Right hindlimb (tissue), 1 donor: ENCODE measurements around the gene AP3B1.
"Not testable (repeated sequence)": the region's sequence is repeated elsewhere in the genome, so short reads cannot be mapped to it uniquely, and the experiment has no call there.

Experiments
- DNase-seq: peaks from one replicate; pipeline ENCODE4 v3.0.0-alpha.2; 2018

AP3B1 gene

DNA sequence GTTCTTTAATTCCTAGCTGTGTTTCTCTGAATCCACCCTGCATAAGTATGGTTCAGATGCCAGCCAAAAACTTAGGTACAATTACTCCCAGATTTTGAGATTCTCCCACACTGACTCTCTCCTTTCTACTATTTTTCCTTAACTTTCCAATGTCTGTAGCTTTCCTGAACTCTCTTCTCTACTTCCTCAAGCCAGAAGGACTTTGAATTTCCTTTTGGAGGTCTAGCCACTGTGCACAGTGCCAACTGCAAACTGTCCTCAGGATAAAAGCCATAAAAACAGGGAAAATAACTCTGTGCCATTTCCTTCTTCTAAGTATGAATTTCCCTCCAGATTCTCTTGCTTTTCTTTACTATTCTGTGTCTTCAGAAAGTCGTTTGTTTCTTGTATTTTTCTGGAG, 157.2 kb downstream of the AP3B1 start:
- no peak for DNase-seq

DNA sequence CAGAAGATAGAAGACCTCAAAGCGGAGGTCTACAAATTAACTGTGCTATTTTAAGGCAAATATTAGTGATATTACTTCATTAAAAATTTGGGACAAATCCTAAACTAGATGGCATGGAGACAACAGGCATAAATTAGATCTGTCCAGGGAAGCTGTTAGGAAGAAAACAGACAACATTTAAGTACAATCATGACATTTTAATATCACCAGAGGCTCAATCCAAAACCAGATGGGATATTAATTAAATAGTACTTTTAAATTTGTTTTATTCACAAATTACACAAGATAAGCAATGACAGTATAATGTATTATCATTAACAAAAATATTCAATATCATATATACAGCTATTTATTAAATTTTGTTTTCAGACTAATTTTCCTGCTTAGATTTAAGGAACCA, 161.1 kb downstream of the AP3B1 start:
- no peak for DNase-seq

DNA sequence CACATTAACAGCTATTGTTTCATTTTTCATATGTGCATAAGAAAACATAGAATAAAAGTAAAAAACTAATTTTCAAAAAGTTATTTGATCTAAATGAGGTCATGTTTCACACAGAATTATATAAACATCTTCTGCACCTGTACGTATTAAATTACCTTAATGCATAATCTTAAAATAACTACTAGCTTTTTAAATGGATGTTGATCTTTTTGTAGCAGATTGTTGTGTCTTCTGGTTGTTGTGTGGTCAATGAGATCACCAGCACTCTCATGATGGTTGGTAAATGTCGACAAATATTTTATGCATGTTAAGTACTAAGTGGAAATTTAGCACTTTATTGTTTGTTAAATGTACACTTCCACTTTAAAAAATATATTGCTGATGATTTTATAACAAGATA, 162.0 kb downstream of the AP3B1 start:
- DNase-seq: no peak

DNA sequence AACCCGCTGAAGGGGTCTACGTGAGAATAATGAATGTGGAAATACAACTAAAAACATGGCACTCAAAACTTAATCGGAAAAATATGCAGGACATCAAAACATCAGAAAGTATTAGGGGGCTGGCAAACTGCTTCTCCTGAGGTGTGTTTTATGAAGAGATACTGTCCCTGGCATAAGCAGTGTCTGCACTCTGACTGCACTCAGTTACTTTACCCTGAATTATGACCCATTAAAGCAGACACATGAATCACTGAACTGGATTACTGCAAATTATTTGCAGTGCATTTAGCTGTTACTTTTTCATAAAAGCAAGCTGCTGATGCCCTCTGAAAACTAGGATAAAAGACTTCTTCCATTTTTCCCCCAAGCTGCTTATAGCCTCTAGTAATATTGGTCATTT, 164.9 kb downstream of the AP3B1 start:
- DNase-seq: no peak

DNA sequence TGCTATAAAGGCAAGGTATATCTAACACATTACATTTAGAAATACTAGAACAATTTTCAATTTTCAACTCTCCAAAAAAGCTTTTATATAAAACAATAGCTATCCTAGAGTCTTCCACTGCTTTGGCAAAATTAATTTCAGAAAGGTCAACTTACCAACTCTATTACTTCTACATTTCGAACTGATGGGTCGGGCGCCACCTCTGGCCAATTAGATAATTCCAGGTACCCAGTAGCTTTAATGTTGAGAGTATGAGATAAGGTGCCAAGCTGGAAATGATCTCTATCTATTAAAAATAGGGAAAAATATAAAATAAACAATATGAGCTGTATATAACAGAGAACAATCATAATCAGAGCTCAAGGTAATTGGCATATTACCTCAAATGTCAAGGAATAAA, 166.6 kb downstream of the AP3B1 start:
- DNase-seq: no peak

DNA sequence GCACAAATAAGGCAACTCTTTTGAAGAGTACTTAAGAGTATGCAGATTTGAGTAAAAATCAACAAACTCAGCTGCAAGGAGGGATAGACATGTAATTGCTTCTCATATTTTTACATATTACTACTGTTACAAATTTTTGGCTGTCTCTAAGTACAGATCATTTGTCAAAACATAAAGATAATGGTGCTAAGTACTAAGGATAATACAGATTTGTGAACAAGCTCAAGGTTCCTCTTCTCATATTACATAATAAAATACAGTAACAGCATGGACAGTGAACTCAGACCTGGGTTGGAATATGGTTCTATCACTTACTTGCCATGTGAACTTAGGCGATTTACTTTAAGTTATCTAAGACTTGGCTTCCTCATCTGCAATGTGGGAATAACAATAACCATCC, 168.0 kb downstream of the AP3B1 start:
- DNase-seq: no peak

DNA sequence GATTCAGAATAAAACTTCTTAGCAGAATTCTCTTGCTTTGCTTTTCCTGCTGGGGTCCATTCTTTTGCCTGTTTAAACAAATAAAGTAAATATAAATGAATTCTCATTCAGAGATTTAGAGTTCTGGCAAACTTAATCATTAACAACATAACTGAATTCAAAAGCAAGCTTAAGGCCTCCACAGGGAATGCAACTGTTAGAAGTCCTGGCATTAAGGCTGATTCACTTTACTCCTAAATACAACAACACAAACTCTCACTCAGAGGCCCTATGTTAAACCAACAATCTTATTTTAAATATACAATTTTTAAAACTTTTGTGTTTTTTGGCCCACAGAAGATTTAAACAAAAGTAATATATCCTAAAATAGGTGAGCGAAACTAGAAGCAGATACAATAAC, 178.3 kb downstream of the AP3B1 start:
- DNase-seq: no peak

DNA sequence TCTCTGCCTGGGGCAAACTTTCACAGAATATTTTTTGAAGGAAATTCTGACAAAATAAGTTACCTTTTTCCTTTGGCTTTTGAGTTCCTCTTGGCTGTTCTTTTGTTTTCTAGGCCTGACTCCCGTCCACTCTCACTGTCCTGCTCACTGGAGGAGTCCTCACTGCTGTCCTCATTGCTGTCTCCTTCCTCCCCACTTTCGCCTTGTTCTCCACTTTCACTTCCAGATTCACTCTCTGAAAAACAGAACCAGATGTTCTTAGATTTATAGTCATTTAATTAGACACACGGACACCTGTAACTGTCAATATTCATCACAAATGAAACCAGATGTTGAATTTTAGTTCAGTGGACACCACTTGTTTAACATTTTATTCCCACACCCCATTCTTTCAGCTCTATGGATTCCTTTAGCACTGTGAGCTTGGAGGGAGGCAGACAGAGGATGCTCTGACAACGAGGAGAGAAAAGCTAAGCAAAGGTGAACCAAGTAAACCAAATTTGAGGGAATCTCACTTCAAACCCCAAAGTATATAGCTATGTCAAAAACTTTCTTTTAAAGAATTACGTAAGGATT, 180.7 kb downstream of the AP3B1 start:
- no peak for DNase-seq

DNA sequence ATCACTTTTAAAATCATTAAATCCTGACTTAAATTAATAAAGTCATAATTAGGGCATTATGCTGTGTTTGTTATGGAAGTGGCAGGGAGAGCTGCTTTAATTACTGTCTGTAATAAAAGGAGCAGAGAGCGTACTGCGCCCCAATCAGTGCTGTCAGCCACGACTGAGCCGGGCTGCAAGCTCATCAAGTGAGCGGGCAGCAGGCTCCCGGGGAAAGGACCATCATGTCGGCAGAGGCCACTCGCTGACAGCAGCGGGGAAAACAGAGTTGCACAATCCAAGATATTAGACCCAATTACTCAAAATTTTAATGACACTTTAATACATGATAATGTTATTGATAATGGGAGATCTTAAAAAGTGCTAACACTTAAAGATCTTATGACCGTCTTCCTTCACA, 181.6 kb downstream of the AP3B1 start:
- no peak for DNase-seq

DNA sequence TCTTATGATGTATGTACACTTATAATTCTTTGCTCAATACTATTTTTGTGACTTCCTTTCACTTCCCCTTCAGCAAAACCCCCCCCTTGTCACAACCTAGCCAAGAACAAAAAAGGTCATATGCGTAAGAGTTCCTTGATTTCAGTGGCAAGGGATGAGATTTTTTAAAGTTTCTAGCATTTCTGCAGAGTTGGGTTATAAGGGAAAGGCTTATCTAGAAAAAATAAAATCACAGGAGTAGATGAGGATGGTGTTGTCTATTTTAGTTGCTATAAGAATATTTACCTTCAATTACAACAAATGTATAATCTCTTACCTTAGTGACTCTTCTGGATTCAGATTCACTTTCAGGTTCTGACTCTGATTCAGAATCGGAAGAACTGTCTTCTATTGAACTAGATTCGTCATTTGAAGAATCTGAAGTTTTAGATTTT, 184.6 kb downstream of the AP3B1 start:
- DNase-seq: no peak

DNA sequence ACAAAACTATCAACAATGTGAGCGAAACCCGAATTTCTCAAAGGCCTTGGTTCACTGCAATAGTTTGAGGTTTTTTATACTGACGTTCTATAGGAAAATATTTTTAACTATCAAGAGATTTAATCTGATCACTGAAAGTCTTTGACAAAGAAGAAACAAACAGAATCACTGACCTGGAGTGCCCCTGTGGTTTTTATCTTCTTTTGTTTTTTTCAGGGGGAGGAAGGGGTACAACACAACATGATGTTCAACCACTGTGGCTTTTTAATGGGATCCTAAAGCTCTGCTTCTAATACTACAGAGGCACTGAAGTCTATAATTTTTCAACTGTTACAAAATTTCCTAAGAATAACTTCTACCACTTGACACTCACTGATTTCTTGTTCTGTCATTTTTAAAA, 185.9 kb downstream of the AP3B1 start:
- no peak for DNase-seq

DNA sequence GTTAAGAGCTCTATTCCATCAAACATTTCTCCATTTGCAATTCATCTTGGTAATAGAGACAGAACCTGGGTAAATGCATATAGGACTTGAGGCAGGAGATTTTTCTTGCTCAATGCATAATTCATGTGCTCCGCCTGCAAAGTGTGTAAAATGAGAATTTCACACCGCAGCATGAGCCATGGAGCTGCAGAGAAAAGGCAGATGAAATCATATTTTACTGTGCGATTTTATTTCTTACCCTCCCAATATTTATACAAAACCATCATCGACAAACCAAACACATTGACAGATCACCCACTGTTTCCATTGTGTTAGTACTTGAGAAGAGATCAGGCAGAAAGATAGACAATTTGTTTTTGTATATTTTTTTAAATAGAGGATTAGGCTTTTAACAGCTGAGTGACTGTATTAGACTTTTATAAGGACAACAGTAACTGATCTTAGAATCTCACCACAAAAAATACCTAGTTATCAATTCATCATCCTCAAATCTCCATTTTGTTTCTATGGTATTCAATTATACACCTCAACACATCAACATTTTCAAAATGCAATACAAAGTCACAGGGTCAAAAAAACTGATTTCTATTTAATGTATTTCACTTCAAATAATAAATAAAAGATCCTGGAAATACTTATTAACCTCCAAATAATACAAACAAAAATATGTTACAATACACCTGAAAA, 191.1 kb downstream of the AP3B1 start:
- DNase-seq: no peak

DNA sequence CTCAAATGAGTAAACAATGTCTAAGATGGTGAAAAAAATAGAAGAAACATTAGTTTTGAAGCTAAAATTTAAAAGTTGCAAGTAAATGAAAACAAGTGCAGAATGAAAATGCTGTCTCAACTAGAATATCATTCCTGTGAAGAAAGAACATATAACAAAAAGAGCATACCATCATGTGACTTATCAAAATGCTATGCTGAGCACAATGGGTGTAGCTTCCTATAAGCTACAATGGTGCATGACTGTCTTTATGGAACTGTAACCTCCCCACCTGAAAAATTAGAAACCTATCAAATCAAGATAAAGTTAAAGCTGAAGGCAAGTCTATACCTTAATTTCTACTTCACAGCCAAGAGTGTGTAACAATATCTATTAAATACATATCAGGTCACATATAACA, 192.0 kb downstream of the AP3B1 start:
- no peak for DNase-seq

DNA sequence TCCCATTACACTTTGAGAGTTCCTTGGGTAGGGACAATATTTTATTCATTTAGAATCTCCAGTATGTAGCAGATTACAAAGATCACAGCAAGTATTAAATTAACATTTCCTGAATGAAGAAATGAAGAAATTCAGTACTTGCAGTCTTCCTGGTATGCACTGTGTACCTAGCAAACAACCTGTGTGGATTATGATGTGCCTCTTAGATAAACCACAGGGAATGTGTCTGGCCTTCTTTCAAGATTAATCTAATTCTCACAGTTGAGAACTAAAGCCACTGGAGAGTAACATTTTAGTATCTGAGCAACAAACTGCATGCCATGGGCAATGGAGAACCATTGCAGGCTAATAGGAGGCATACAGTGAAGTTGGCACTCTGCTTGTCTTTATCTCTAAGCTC, 199.4 kb downstream of the AP3B1 start:
- no peak for DNase-seq

DNA sequence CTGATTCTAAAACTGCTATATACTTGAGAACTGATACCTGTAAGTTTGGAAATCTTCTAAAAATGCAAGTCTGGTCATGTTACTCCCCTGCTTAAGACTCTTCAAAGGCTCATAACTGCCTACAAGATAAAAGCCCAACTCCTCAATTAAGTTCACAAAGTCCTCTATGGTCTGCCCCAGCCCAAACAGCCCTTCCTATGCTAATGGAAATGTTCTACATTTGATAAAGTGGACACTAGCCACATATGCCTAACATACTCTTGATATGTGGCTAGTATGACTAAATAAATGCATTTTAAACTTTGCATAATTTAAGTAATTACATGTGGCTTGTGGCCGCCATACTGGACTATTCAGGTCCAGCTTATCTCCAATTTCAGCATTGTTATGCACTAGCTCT, 204.5 kb downstream of the AP3B1 start:
- DNase-seq: no peak

DNA sequence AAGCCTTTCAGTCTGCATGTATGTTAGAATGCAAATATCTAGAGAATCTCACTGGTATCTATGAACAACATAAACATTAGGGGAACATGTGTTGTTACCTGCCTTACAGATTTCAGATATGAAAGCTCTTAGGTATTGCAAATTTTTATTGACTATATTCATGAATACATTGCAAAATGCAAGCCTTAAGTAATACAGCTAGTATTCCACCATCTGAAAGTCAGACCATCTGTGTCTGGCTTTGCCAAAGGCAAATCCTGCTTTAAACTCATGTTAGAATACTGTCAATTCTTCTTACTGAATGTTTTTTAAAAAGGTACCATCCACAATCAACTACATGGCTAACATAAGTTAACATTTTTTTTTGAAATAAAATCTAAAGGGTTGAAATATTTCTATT, 215.6 kb downstream of the AP3B1 start:
- DNase-seq: no peak

DNA sequence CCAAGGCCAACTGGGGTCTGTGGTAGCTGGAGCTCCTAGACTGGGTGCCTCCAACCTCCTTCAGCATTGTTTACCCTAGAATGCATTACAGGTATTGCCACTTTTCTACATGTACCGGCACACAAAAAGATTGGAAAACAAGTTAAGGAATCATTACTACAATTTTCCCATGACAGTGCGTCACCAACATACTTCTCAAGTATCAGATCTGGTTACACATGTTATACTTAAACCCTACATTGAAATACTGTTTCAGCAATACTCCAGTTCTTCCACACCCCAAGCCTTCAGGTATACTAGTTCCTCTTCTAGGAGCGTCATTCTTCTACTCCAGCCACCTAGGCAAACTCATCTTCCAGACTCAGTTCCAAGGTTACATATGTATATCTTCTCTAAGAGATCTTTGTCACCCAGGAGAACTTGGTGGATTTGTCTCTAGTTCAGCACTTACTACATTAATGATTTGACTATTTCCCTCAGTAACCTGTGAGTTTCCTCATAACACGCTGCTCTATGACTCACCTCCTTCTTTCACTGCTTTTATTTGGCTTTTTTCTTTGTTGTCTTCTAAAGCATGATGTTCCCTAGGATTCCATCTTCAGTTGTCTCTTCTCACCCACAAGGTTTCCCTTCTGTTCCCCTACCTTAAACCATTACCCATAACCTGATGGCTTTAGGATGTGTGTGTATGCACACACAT, 217.0 kb downstream of the AP3B1 start:
- no peak for DNase-seq

DNA sequence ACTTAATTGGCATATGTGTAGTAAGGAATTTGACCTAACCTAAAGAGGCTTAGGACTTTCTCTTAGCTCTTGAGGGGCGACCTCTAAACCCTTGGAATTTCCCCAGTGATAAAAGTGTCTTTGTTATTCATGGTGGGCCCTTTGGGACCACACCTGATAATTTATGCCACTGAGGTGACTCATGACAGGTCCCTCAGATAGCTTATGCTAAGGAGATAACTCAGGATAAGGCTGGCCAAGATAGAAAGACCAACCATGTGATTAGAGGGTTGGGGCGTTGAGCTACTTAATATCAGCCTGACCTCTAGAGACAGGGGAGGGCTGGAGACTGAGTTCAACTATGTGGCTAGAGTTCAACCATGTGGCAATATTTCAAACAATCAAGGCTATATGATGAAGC, 218.1 kb downstream of the AP3B1 start:
- DNase-seq: no peak

DNA sequence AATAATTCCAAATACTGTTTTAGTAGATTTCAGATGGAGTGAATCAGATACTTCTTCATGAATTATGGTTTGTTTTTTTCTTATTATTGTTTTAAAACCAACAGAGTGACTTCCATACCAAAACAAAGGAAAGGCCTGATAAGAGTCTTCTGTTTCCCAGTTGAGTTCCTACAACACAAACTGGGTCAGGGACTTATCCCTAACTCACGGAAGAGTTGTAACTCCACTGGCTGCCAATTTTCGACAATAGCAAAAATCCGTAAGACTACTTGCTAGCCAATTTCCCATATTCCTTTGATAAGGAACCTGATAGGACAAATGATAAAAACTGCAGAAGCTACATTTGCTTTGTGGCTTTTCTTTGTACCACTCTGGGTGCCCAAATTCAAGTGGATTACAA, 219.2 kb downstream of the AP3B1 start:
- no peak for DNase-seq

DNA sequence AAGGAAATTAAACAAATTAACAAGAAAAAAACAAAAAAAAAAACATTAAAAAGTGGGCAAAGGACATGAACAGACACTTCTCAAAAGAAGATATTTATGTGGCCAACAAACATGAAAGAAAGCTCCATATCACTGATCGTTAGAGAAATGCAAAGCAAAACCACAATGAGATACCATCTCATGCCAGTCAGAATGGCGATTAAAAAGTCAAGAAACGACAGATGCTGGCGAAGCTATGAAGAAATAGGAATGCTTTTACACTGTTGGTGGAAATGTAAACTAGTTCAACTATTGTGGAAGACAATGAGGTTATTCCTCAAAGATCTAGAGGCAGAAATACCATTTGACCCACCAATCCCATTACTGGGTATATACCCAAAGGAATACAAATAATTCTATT, 223.8 kb downstream of the AP3B1 start:
- not testable (repeated sequence) for DNase-seq

DNA sequence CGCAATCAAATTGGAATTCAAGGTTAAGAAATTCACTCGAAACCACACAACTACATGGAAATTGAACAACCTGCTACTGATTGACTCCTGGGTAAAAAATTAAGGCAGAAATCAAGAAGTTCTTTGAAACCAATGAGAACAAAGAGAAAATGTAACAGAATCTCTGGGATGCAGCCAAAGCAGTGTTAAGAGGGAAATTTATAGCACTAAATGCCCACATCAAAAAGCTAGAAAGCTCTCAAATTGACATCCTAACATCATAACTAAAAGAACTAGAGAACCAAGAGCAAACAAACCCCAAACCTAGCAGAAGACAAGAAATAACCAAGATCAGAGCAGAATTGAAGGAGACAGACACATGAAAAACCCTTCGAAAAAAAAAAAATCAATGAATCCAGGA, 226.9 kb downstream of the AP3B1 start:
- not testable (repeated sequence) for DNase-seq

DNA sequence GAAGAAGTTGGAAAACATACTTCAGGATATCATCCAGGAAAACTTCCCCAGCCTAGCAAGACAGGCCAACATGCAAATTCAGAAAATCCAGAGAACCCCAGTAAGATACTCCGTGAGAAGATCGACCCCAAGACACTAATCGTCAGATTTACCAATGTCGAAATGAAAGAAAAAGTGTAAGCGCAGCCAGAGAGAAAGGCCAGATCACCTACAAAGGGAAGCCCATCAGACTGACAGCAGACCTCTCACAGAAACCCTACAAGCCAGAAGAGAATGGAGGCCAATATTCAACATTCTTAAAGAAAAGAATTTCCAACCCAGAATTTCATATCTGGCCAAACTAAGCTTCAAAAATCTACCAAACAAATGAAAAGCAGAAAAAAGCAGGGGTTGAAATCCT, 227.8 kb downstream of the AP3B1 start:
- DNase-seq: not testable (repeated sequence)

DNA sequence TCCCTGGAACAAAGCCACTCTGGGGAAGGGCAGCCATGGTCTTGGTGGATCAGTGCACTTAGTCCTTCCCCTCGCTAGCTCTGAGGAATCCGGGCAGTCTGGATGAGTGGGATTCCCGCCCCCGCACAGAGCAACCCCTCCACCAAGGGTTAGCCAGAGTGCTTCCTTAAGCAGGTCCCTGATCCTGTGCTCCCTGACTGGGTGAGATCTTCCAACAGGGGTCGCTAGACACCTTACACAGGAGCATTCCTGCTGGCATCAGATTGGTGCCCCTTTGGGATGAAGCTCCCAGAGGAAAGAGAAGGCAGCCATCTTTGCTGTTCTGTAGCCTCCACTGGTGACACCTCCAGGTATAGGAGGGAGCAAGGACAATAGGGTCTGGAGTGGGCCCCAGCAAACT, 228.8 kb downstream of the AP3B1 start:
- no peak for DNase-seq

DNA sequence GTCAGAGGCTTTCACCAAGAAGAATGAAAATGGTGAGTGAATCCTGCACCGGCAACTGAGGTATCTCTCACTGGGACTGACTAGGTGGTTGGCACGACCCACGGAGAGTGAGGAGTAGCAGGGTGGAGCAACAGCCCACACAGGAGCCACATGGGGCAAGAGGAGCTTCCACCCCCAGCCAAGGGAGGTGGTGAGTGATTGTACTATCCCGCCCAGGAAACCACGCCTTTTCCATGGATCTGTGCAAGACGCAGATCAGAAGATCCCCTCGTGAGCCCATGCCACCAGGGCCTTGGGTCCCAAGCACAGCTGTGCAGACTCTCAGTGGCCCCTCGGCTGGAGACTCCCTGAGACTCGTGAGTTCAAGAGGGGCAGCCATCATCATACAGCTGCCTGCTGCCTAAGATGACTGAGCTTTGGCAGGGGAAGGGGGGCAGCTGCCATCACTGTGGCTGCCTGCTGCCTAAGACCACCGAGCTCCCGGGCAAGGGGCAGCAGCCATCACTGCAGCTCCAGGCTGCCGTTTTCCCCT, 229.5 kb downstream of the AP3B1 start:
- DNase-seq: no peak
